Inflammatory macrophage treated with lipopolysaccharide for 4 hours (primary cell): ENCODE data around the gene GPR153.
A peak's percentile ranks its signal among the peaks of the same experiment; 100 is the strongest.

Experiments used
- DNase-seq: peaks from one replicate; pipeline ENCODE4 v3.0.0-alpha.2; 2020

GPR153 gene

DNA sequence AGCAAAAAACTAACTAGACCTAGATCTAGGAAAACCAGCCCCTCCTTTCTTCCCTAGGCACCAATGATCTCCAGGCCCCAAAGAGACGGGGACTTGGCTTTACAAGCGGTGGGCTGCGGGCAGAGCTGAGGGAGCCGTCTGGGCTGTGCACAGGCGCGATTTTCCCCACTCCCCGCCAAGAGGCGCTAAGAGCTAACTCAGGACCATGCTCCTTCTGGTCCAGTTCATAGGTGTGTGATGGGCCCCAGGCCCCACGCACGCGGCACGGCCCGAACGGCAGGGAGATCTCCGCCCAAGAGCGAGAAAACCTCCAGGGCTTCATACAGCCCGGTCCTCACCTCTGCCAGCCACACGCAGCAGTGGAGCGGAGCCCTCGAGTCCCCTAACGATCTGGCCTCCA is 7.5 kb upstream of the GPR153 start:
- no peak for DNase-seq

GRCh38 chr1:6267686-6268322 is 6.9 kb upstream of the GPR153 start:
- DNase-seq = no peak

GRCh38 chr1:6266641-6267040 is 5.7 kb upstream of the GPR153 start:
- DNase-seq = no peak

GRCh38 chr1:6265151-6265550 is 4.3 kb upstream of the GPR153 start:
- DNase-seq = no peak

DNA sequence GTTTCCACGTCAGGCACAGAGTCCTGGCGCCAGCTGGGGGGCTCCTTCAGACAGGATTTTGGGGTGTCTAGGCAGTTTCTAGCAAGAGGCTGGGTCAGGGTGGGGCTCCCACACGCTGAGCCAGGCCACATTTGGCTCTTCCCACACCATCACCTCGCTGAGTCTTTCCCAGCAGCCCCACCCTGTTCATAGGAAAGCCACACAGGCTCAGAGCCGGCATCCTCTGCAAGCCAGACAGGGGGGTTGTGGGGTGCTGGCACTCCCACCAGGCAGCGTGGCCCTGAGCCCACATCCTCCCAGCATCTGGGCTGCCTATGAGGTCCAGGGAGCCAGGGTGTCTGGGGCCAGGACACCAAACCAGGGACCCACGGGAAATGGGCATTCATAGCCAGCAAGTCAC is 2.8 kb upstream of the GPR153 start:
- DNase-seq = no peak

DNA sequence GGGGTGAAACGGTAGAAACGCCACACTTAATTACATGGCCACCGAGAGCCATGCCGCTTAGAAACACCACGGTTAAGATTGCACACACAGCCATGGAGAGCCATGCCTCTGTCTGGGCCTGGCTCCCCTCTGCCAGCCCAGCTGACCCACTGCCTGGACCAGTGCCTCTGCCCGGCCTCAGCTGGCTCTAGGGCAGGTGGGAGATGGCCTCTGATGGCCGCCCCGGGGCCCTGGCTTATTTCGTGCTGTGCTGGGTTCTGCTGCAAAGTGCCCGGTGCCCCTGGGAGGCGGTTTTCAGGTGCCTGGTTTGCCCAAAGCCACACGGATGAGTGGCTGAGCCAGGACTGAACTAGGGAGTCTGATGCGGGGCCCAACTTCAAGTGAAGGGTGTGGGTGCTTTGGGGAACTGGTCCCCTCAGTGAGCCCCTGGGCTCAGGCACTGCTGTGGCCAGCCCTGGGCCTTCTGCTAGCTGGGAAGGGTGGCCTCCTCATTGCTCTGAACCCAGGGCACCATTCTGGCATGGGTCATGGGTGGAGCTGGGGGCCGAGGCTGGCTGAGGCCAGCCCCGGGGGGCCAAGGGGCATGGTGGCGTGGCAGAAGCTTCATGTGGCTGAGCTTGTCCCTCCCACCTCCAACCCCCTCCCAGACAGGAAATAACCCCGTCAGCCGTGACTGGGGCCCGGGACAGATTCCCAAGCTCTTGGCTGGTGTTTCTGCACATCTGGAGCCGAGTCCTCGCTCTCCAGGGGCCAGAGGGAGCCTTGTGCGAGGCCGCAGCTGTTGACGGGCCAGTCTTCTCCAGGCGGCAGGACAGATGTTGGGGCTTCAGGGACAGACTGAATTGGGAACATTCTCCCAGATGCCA is 1.9 kb upstream of the GPR153 start:
- DNase-seq = no peak

GRCh38 chr1:6261615-6261995 is 707 bp upstream of the GPR153 start:
- no peak for DNase-seq

GRCh38 chr1:6260433-6260934 is 414 bp downstream of the GPR153 start:
- DNase-seq = no peak

GRCh38 chr1:6259491-6260362 is 1.2 kb downstream of the GPR153 start:
- DNase-seq = peak; percentile 85

DNA sequence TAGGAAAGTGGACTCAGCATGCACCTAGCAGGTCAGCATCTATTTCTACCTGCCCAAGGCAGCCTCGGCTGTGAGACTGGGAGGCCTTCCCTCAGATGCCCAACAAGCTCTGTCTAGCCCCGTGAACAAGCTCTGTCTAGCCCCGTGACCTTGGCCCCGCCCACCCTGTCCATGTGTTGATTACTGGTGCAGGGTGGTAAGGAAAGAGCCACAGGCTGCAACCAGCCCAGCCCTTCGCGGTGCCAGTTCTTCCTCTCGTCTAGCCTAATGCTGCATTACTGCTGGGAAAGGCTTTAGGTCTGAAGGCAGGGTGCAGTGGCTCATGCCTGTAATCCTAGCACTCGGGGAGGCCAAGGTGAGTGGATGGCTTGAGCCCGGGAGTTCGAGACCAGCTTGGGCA is 2.2 kb downstream of the GPR153 start:
- peak; percentile 33 for DNase-seq

- DNase-seq = no peak
Observed at GRCh38 chr1:6257541-6258069, 3.3 kb downstream of the GPR153 start.

DNA sequence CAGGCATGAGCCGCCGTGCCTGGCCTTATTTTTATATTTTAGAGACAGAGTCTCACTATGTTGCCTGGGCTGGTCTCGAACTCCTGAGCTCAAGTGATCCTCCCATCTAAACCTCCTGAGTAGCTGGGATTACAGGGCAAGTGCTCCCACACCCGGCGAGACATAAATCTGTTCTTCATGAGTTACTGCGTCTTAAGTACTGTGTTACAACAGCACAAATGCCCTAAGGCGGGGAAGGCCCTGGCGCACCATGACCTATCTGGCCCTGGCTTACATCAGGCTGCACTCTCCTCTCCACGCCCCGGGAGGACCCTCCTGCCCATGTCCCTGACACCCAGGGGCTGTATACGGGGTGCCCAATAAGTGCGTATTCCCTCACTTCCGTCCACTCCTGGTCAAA is 4.3 kb downstream of the GPR153 start:
- no peak for DNase-seq

DNA sequence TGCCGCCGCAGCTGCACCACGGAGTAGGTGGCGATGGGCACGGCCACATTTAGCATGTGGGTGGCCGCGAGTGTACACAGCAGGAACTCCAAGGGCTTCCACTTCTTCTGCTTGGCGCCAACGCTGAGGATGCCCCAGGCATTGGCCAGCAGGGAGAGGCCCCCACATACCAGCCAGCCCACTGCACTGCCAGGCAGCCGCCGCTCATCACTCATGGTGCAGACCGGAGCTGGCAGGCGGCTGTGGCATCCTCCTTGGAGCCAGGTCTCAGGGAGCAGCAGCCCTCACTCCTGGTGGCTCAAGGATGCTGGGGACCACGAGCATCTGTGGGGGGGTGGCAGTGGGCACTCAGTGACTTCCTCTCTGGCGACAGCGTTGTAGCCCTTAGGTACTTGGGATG is 6.2 kb downstream of the GPR153 start:
- DNase-seq = no peak

DNA sequence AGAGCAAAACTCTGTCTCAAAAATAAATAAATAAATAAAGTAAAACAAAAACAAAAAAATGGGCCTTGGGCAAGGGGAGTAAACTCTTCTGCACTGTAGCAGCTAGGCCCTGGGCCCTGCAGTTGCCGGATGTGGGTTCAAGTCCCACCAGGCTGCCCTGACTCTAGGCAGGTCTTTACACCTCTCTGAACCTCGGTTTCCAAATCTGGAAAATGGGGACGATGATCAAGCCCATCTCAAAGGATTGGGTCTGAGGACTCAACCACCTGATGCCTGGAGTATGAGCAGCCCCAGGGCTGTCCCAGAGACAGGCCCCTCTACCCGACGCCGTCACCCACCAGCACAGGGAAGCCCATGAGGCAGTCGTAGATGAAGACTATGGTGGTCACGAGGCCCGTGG is 7.5 kb downstream of the GPR153 start:
- no peak for DNase-seq

- DNase-seq = no peak
Observed at GRCh38 chr1:6252374-6252710, 8.6 kb downstream of the GPR153 start.

GRCh38 chr1:6251681-6252373 is 9.1 kb downstream of the GPR153 start:
- DNase-seq = no peak

- no peak for DNase-seq
Observed at GRCh38 chr1:6251233-6251632, 9.7 kb downstream of the GPR153 start.

GRCh38 chr1:6249739-6250689 is 10.9 kb downstream of the GPR153 start:
- DNase-seq = no peak

DNA sequence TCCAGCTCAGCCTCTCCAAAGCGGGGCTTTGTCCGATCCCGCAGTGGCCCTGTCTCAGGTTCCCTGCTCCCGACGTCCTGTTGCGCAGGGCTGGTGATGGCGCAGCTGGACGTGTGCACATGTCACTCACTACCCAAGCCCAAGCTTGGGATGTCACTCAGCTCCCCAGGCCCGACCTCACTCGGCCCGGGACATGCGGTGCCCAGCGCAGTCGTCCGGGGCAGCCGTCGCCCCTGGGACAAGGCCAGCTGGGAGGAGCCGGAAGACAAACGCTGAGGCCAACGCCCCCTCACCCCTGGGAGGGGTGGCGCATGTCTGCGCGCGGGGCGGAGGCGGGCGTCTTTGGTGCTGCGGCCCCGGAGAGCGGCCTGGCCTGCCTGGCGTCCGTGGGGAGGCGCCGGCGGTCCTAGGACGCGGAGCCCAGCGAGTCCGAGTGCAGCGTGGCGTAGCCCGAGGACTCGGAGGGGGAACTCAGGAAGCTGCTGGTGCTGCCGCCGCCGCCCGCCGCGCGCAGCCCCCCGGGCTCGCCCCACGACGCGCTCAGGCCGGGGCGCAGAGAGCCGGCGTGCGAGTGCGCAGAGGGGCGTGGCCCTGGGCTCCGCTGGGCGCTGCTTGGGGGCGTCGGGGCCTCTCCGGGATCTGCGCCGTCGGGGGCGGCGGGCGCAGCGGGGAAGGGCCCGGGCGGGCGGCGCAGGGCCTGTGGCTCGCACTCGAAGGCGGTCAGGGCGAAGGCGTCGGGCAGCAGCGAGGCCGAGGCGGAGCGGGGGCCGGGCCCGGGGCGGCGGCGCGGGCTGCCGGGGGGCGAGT is 11.8 kb downstream of the GPR153 start:
- peak; percentile 42 for DNase-seq

DNA sequence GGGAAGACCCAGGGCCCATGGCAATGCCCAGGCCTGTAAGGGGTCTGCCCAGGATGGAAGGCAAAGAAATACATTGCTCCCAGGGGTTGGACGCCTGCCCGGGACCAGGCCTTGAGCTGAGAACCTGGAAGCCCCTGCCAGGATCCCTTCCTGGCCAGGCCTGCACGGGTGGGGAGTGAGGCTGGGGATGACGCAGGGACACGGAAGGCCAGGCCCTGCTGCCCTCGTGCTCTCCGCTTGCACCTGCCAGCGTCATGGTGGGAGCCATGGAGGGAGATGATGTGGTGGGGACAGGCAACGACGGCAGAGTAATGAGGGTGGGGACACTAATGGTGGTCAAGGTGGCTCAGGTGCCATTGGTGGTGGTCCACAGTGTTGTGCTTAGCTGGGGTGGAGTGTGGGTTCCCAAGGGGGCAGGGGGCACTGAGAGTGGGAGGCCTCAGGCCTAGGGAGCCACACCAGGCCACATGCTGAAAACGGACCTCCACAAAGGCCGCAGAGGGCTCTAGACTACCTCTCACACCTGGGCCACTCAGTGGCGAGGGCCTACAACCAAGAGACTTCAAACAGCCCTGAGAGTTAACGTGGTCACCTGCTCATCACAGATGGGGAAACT is 12.6 kb downstream of the GPR153 start:
- DNase-seq = no peak
